GM12892 (cell line): Measurements from ENCODE around the gene TCFL5.

ENCODE experiments used
- POLR2A ChIP-seq: IDR thresholded peaks from 2 replicates; pipeline ENCODE4 v1.6.1; 2011; ENCODE audit warnings: low read depth, low read length, control low read depth
- POLR2AphosphoS5 ChIP-seq: IDR thresholded peaks from 2 replicates; pipeline ENCODE4 v1.6.1; 2011; ENCODE audit warnings: low read depth, low read length, control low read depth
- TAF1 ChIP-seq: IDR thresholded peaks from 2 replicates; pipeline ENCODE4 v1.6.1; 2011; ENCODE audit warnings: low read depth, mild to moderate bottlenecking, control low read depth, low read length, borderline replicate concordance

GRCh38 chr20:62831854-62832211, 29.8 kb downstream of the TCFL5 start:
- TF ChIP-seq TAF1 (no peak), POLR2A (no peak), POLR2AphosphoS5 (no peak)
